A549 (cell line): ENCODE data around the gene HTRA1. TPM values are rescaled to one million over a fixed set of nuclear protein-coding genes. Genes with fewer than 3 reads are reported as not detected.

Source experiments
- ATAC-seq, 2 experiments: fragments of 200-7000 bp in 1 of 2; fragments of >200 bp in 1 of 2; cut with Nextera tagmentation in 1 of 2; cut with Tn5 transposase in 1 of 2; 3 replicates each; pipeline versions ENCODE4 v1.8.0 to v1.9.1; 2018 to 2020; ENCODE audit warnings: mild to moderate bottlenecking in 1 of 2, moderate library complexity in 1 of 2
- CTCF ChIA-PET: fragments of 300-600 bp; sonication (Branson Sonifier 250); formaldehyde crosslinking; extraction: SDS; loops from one replicate; lab custom pipeline; 2021; ENCODE audit warnings: antibody characterized with exemption, inconsistent platforms; lab: Yijun Ruan, JAX
- POLR2A ChIA-PET: fragments of 350-600 bp; formaldehyde crosslinking; extraction: SDS; loops from one replicate; lab custom pipeline; 2021; ENCODE audit warnings: antibody characterized with exemption, inconsistent platforms; lab: Yijun Ruan, JAX
- DNase-seq, 2 experiments: peaks; one replicate each; pipeline versions ENCODE4 v3.0.0 to v3.0.0-alpha.2; 2011 to 2016; ENCODE audit warnings: low read depth in 1 of 2, low spot score in 1 of 2
- FAIRE-seq: peaks from 2 replicates; lab custom pipeline; 2011; peaks lifted over from hg19 to GRCh38; lab: Jason Lieb, UNC
- H3K27ac ChIP-seq, 2 experiments: fragments of >200 bp; sonication (Bioruptor Twin); formaldehyde crosslinking; 3 replicates each; pipeline ENCODE4 v1.5.1; 2016 to 2017
- H3K4me1 ChIP-seq: fragments of >200 bp; sonication (Bioruptor Twin); formaldehyde crosslinking; 3 replicates; pipeline ENCODE4 v1.6.1; 2016
- H3K4me2 ChIP-seq: fragments of >200 bp; sonication (Bioruptor Twin); formaldehyde crosslinking; 3 replicates; pipeline ENCODE4 v1.6.1; 2016
- H3K4me3 ChIP-seq: fragments of >200 bp; sonication (Bioruptor Twin); formaldehyde crosslinking; 3 replicates; pipeline ENCODE4 v1.5.1; 2016
- H3K9me3 ChIP-seq: fragments of >200 bp; sonication (Bioruptor Twin); formaldehyde crosslinking; 3 replicates; pipeline ENCODE4 v1.6.1; 2016
- ATOH8 ChIP-seq: fragments of 250-450 bp; sonication (Bioruptor Pico); IDR thresholded peaks from 2 replicates; pipeline ENCODE4 v1.5.0; 2020; ENCODE audit warnings: low read depth, mild to moderate bottlenecking, moderate library complexity
- BCL3 ChIP-seq: fragments of >200 bp; sonication (Bioruptor Twin); formaldehyde crosslinking; IDR thresholded peaks from 3 replicates; pipeline ENCODE4 v1.6.1; 2016
- CBX8 ChIP-seq: fragments of 200-600 bp; sonication (generic); IDR thresholded peaks from 2 replicates; pipeline ENCODE4 v1.6.1; 2016
- CHD2 ChIP-seq: fragments of 150-350 bp; IDR thresholded peaks from 2 replicates; pipeline ENCODE4 v1.6.1; 2014; ENCODE audit warnings: low read length; ENCODE audit not compliant: partially characterized antibody
- EP300 ChIP-seq, 2 experiments: fragments of >200 bp; sonication (Bioruptor Twin); formaldehyde crosslinking; IDR thresholded peaks; 2 replicates in 1 of 2; 3 replicates in 1 of 2; pipeline ENCODE4 v1.6.1; 2016 to 2017
- ESRRA ChIP-seq: fragments of 150-350 bp; IDR thresholded peaks from 2 replicates; pipeline ENCODE4 v1.6.1; 2014; ENCODE audit warnings: mild to moderate bottlenecking, low read length, borderline replicate concordance
- FOSL2 ChIP-seq, 2 experiments: fragments of 450-650 bp in 1 of 2; fragments of >200 bp in 1 of 2; sonication (Bioruptor Twin) in 1 of 2; formaldehyde crosslinking; IDR thresholded peaks; 2 replicates each; pipeline versions ENCODE4 v1.5.0 to v1.6.1; 2016 to 2020; ENCODE audit warnings: mild to moderate bottlenecking in 1 of 2, moderate library complexity in 1 of 2
- FOXS1 ChIP-seq: fragments of 250-450 bp; sonication (Bioruptor Pico); IDR thresholded peaks from 2 replicates; pipeline ENCODE4 v1.5.0; 2020; ENCODE audit warnings: mild to moderate bottlenecking, moderate library complexity
- GATA3 ChIP-seq: IDR thresholded peaks from 2 replicates; pipeline ENCODE4 v1.6.1; 2012; ENCODE audit warnings: borderline replicate concordance
- HDAC2 ChIP-seq: fragments of 200-600 bp; sonication (generic); IDR thresholded peaks from 2 replicates; pipeline ENCODE4 v1.6.1; 2016
- HEYL ChIP-seq: fragments of 250-450 bp; sonication (Bioruptor Pico); IDR thresholded peaks from 2 replicates; pipeline ENCODE4 v1.8.0; 2021; ENCODE audit warnings: mild to moderate bottlenecking, moderate library complexity
- HOXB13 ChIP-seq: fragments of 250-450 bp; sonication (Bioruptor Pico); IDR thresholded peaks from 2 replicates; pipeline ENCODE4 v1.5.0; 2020; ENCODE audit warnings: low read depth, mild to moderate bottlenecking, moderate library complexity
- KDM1A ChIP-seq: fragments of 200-600 bp; sonication (generic); IDR thresholded peaks from 2 replicates; pipeline ENCODE4 v1.6.1; 2016; ENCODE audit warnings: low read depth, mild to moderate bottlenecking
- KDM5A ChIP-seq: fragments of 200-600 bp; sonication (generic); IDR thresholded peaks from 2 replicates; pipeline ENCODE4 v1.6.1; 2016; ENCODE audit warnings: antibody characterized with exemption, mild to moderate bottlenecking
- MAZ ChIP-seq: fragments of 150-350 bp; IDR thresholded peaks from 2 replicates; pipeline ENCODE4 v1.6.1; 2014; ENCODE audit warnings: antibody characterized with exemption, low read depth, low read length, borderline replicate concordance
- MYC ChIP-seq: IDR thresholded peaks from 2 replicates; pipeline ENCODE4 v1.6.1; 2012; ENCODE audit warnings: mild to moderate bottlenecking, inconsistent platforms, low read length, improper control_type of control experiment, borderline replicate concordance
- RAD21 ChIP-seq, 2 experiments: fragments of >200 bp in 1 of 2; sonication (Bioruptor Twin) in 1 of 2; formaldehyde crosslinking in 1 of 2; IDR thresholded peaks in 1 of 2; conservative IDR thresholded peaks in 1 of 2; 2 replicates in 1 of 2; 3 replicates in 1 of 2; pipeline ENCODE4 v1.6.1; 2012 to 2018; ENCODE audit warnings: inconsistent platforms in 1 of 2
- RFX5 ChIP-seq: fragments of 450-650 bp; IDR thresholded peaks from 2 replicates; pipeline ENCODE4 v1.7.1; 2014; ENCODE audit warnings: antibody characterized with exemption, mild to moderate bottlenecking, moderate library complexity
- RNF2 ChIP-seq: fragments of 200-600 bp; sonication (generic); IDR thresholded peaks from 2 replicates; pipeline ENCODE4 v1.6.1; 2016; ENCODE audit warnings: low read depth, mild to moderate bottlenecking, antibody characterized with exemption, moderate library complexity, borderline replicate concordance
- SREBF2 ChIP-seq: fragments of 450-650 bp; IDR thresholded peaks from 2 replicates; pipeline ENCODE4 v1.6.1; 2014; ENCODE audit warnings: mild to moderate bottlenecking, moderate library complexity
- TFCP2L1 ChIP-seq: fragments of 250-450 bp; sonication (Bioruptor Pico); IDR thresholded peaks from 2 replicates; pipeline ENCODE4 v1.5.0; 2021; ENCODE audit warnings: mild to moderate bottlenecking
- ZFP36 ChIP-seq: fragments of 450-650 bp; IDR thresholded peaks from 2 replicates; pipeline ENCODE4 v1.6.1; 2014; ENCODE audit warnings: borderline replicate concordance; ENCODE audit not compliant: partially characterized antibody
- ZNF302 ChIP-seq: fragments of 250-450 bp; sonication (Bioruptor Pico); IDR thresholded peaks from 2 replicates; pipeline ENCODE4 v1.9.0; 2021; ENCODE audit warnings: inconsistent platforms, mild to moderate bottlenecking, moderate library complexity
- WGBS: methylation state at CpG from one replicate; pipeline ENCODE4 v1.1.6; 2017; ENCODE audit errors: missing lambda C conversion rate; 5-methylcytosine and 5-hydroxymethylcytosine counted together
- polyA plus RNA-seq, 4 experiments: library from polyadenylated mRNA; depleted of rRNA in 3 of 4; stranded (reverse); fragments of >200 nt; fragmentation: RNase III in 1 of 4; extraction: RNeasy Plus Mini Kit Qiagen cat#74134 plus additional on column Dnase treatment in 1 of 4; gene quantifications; 2 replicates in 3 of 4; 3 replicates in 1 of 4; pipeline ENCODE4 v1.2.3, GENCODE V29; 2011 to 2017
- TF ChIP-seq, protein P1 (sequence below): fragments of 250-450 bp; sonication (Bioruptor Pico); IDR thresholded peaks from 2 replicates; pipeline ENCODE4 v1.5.0; 2021; ENCODE audit warnings: mild to moderate bottlenecking, moderate library complexity, borderline replicate concordance
- TF ChIP-seq, protein P2 (sequence below): IDR thresholded peaks from 2 replicates; pipeline ENCODE4 v1.6.1; 2012
- TF ChIP-seq, protein P3 (sequence below): fragments of 450-650 bp; IDR thresholded peaks from 2 replicates; pipeline ENCODE4 v1.6.1; 2014; ENCODE audit warnings: antibody characterized with exemption
- TF ChIP-seq, protein P4 (sequence below): fragments of >200 bp; sonication (Bioruptor Twin); formaldehyde crosslinking; IDR thresholded peaks from 2 replicates; pipeline ENCODE4 v1.6.1; 2016
- TF ChIP-seq, protein P5 (sequence below): IDR thresholded peaks from 2 replicates; pipeline ENCODE4 v1.6.1; 2012

Gene HTRA1
- polyA plus RNA-seq, 2 of the 4 experiments (the other 2 are of a cell fraction), result 50.7 to 65.6 TPM

- Histone ChIP-seq H3K9me3 (no peaks in the 10 kb centered on the region), H3K4me1 (peaks cover 7% of the 10 kb centered on the region; the same call in 1 of the 3 replicates), H3K4me2 (no peak overlapping the region), H3K4me3 (no peak overlapping the region), H3K27ac (no peak overlapping the region)
- WGBS, result 84% methylated on average over 9 of the region's 9 CpGs
- ATAC-seq (no peak), DNase-seq (no peak), FAIRE-seq (no peak)
- no peak for TF ChIP-seq BCL3
- TF ChIP-seq, protein P1, sequence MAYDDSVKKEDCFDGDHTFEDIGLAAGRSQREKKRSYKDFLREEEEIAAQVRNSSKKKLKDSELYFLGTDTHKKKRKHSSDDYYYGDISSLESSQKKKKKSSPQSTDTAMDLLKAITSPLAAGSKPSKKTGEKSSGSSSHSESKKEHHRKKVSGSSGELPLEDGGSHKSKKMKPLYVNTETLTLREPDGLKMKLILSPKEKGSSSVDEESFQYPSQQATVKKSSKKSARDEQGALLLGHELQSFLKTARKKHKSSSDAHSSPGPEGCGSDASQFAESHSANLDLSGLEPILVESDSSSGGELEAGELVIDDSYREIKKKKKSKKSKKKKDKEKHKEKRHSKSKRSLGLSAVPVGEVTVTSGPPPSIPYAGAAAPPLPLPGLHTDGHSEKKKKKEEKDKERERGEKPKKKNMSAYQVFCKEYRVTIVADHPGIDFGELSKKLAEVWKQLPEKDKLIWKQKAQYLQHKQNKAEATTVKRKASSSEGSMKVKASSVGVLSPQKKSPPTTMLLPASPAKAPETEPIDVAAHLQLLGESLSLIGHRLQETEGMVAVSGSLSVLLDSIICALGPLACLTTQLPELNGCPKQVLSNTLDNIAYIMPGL (CRISPR knock-in tag), result no peak
- no peak for TF ChIP-seq HDAC2
- no peak for TF ChIP-seq RFX5
- no peak for TF ChIP-seq RNF2
- no peak for TF ChIP-seq ZFP36
- TF ChIP-seq, protein P2, sequence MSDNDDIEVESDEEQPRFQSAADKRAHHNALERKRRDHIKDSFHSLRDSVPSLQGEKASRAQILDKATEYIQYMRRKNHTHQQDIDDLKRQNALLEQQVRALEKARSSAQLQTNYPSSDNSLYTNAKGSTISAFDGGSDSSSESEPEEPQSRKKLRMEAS, result no peak
- TF ChIP-seq SREBF2, result no peak
- no peak for TF ChIP-seq RAD21 (conservative IDR thresholded peaks at IDR 0.05 in 1 of 2, IDR thresholded peaks at IDR 0.05 in 1 of 2)
- no peak for TF ChIP-seq ATOH8 (CRISPR knock-in tag)
- no peak for TF ChIP-seq MYC
- no peak for TF ChIP-seq KDM5A
- TF ChIP-seq, protein P3, sequence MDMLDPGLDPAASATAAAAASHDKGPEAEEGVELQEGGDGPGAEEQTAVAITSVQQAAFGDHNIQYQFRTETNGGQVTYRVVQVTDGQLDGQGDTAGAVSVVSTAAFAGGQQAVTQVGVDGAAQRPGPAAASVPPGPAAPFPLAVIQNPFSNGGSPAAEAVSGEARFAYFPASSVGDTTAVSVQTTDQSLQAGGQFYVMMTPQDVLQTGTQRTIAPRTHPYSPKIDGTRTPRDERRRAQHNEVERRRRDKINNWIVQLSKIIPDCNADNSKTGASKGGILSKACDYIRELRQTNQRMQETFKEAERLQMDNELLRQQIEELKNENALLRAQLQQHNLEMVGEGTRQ, result no peak
- TF ChIP-seq FOSL2 (IDR thresholded peaks at IDR 0.05), result no peak
- TF ChIP-seq FOSL2 (CRISPR knock-in tag; IDR thresholded peaks at IDR 0.05), result no peak
- TF ChIP-seq CBX8, result no peak
- TF ChIP-seq, protein P4, sequence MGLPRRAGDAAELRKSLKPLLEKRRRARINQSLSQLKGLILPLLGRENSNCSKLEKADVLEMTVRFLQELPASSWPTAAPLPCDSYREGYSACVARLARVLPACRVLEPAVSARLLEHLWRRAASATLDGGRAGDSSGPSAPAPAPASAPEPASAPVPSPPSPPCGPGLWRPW, result no peak
- POLR2A ChIA-PET, result interaction anchor here (0.7 kb wide), 1 partner anchor 23 kb away, joined by 3 read pairs; no protein-coding TSS in a partner anchor
- CTCF ChIA-PET, result interaction anchor here (2.1 to 2.3 kb wide), 2 partner anchors 22 to 24 kb away, joined by 6 to 7 read pairs; no protein-coding TSS in a partner anchor
Observed at GRCh38 chr10:122492999-122493481, 31.7 kb downstream of the HTRA1 start.

DNA sequence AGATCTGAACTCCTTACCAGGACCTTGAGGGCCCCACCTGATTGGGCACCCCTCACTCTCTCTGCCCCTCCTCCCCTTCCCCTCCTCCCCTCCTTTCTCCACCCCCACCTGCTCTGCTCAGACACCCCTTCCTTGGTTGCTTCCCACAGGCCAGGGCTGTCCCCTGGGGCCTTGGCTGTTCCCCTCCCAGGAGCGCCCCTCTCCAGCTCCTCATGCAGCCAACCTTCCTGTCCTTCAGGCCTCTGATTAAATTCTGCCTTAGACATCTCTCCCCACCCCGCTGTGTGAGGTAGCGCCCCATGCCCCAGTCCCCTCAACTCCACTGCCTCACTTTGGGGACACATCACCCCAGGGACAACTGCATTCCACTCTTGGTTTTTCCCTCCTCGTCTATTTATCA lies 32.4 kb downstream of the HTRA1 start:
- FAIRE-seq (no peak), ATAC-seq (no peak), DNase-seq (no peak)
- WGBS, result 89% methylated on average over 4 of the region's 4 CpGs
- TF ChIP-seq, protein P5, sequence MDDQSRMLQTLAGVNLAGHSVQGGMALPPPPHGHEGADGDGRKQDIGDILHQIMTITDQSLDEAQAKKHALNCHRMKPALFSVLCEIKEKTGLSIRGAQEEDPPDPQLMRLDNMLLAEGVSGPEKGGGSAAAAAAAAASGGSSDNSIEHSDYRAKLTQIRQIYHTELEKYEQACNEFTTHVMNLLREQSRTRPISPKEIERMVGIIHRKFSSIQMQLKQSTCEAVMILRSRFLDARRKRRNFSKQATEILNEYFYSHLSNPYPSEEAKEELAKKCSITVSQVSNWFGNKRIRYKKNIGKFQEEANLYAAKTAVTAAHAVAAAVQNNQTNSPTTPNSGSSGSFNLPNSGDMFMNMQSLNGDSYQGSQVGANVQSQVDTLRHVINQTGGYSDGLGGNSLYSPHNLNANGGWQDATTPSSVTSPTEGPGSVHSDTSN, result no peak
- TF ChIP-seq MAZ, result no peak
- TF ChIP-seq HEYL (CRISPR knock-in tag), result no peak
- no peak for TF ChIP-seq SREBF2
- no peak for TF ChIP-seq KDM1A
- TF ChIP-seq HOXB13, result no peak
- no peak for TF ChIP-seq FOXS1 (CRISPR knock-in tag)
- no peak for TF ChIP-seq CHD2
- TF ChIP-seq ESRRA, result no peak
- no peak for TF ChIP-seq RFX5
- no peak for TF ChIP-seq GATA3
- TF ChIP-seq RNF2, result no peak
- no peak for TF ChIP-seq ZNF302 (CRISPR knock-in tag)
- no peak for TF ChIP-seq CBX8
- no peak for TF ChIP-seq EP300 (IDR thresholded peaks at IDR 0.05)
- TF ChIP-seq TFCP2L1 (CRISPR knock-in tag), result no peak
- POLR2A ChIA-PET, result no interaction called here
- CTCF ChIA-PET, result interaction anchor here (1.2 to 4.4 kb wide), 4 partner anchors 9 to 72 kb away, joined by 3 to 16 read pairs (median 6); no protein-coding TSS in a partner anchor
- H3K4me3 ChIP-seq, result no peak overlapping the region
- H3K4me2 ChIP-seq, result no peak overlapping the region
- H3K9me3 ChIP-seq, result no peaks in the 10 kb centered on the region
- H3K27ac ChIP-seq, result no peak overlapping the region
- H3K4me1 ChIP-seq, result peaks cover 7% of the 10 kb centered on the region; the same call in 1 of the 3 replicates
